CD4-positive, alpha-beta T cell treated with Interleukin-17A for 4 hours (primary cell): ENCODE data around the gene UBE2R2.
"Not testable (repeated sequence)": the region's sequence is repeated elsewhere in the genome, so short reads cannot be mapped to it uniquely, and the experiment has no call there.

Experiments
- DNase-seq: peaks from one replicate; pipeline ENCODE4 v3.0.0-alpha.2; 2020; ENCODE audit warnings: mixed read lengths

The UBE2R2 gene

GRCh38 chr9:33816327-33817252 is at the start of gene UBE2R2:
Gene UBE2R2 (plus strand): TSS chr9:33817160. CDS start chr9:33817758, 598 bp downstream.
- DNase-seq = peak; percentile 99

DNA sequence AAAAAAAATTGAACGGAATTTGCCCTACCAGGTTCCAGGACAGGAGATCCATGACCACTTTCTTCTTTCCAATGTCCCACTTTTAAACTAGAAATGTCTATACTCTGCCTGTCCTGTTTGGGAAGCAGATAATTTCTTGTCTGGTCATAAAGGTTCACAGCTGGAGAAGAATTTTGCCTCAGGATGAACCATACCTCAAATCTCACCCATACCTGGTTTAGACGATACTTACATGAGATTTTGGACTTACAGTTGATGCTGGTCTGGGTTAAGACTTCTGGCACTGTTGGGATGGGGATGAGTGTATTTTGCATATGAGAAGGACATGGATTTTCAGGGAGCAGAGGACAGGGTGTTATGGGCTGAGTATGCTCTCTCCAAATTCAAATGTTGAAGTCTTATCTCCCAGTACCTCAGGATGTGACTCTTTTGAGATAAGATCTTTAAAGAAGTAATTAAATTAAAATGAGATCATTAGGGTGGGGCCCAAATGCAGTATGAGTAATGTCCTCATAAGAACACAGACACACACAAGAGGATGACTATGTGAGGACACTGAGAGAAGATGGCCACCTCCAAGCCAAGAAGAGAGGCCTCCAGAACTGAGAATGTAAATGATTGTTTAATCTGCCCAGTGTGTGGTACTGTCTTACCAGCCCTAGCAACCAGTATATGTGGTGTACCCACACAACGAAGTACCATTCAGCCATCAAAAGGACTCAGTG is 46.6 kb upstream of the UBE2R2 start:
- not testable (repeated sequence) for DNase-seq

GRCh38 chr9:33773135-33773534 is 43.8 kb upstream of the UBE2R2 start:
- not testable (repeated sequence) for DNase-seq

- DNase-seq = not testable (repeated sequence)
Observed at GRCh38 chr9:33774074-33774659, 42.8 kb upstream of the UBE2R2 start.

- no peak for DNase-seq
Observed at GRCh38 chr9:33776578-33776977, 40.4 kb upstream of the UBE2R2 start.

GRCh38 chr9:33778700-33779351 is 38.1 kb upstream of the UBE2R2 start:
- peak; percentile 55 for DNase-seq

GRCh38 chr9:33780276-33780675 is 36.7 kb upstream of the UBE2R2 start:
- no peak for DNase-seq

DNA sequence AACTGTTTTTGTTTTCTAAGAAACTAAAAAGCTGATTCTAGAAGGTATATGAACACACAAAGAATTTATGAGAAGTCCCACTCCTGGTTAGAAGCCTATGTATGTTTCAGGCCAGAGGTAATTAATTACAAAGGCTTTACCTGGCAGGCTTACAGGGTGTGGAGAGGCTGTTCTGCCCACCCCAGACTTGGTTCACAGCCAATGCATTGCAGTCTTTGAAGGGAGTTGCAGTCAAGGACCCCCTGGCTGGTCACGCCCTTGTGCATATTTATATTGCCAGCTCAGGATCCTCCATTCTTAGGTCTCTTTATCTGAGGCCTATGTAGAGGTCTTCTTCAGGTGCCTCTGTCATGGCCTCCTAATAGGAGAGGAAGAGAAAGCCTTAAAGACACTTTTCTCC is 35.2 kb upstream of the UBE2R2 start:
- no peak for DNase-seq

- DNase-seq = no peak
Observed at GRCh38 chr9:33782395-33783152, 34.4 kb upstream of the UBE2R2 start.

GRCh38 chr9:33785914-33786313 is 31.0 kb upstream of the UBE2R2 start:
- no peak for DNase-seq

DNA sequence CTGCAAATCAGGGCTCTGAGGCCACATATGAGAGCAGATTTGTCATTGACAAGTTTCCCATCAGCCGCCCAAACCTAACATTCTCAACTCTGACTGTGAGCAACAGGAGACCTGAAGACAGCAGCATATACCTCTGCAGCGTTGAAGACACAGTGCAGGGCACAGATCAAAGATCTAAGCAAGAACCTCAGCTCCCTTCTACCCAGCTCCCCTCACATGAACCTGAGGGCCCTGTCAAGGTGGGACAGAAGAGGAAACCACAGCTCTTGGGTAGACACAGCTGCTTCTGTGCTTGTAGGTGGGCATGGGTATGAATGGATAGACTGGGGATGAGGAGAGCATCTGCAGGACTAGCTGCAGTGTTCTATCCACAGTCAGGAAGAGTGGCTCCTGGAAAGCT is 30.3 kb upstream of the UBE2R2 start:
- no peak for DNase-seq

GRCh38 chr9:33787839-33788238 is 29.1 kb upstream of the UBE2R2 start:
- DNase-seq = no peak

DNA sequence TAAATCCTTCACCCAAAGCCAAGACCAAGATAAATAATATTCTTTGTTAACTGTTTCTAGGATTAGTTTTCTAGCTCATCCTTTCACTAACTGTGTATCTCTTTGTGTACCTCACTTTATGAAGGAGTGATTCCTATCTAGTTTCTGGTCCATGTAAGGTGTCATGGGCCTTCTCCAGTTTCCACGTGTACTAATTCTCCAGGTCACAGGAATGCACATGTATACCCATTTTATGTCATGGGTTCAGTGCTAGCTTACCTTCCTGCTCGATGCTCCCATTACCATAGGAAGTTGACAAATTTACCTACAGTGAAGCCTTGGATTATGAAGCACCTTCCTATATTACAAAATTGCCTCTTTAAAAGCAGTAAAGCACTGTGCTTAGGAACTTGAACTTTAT is 27.5 kb upstream of the UBE2R2 start:
- DNase-seq = not testable (repeated sequence)

DNA sequence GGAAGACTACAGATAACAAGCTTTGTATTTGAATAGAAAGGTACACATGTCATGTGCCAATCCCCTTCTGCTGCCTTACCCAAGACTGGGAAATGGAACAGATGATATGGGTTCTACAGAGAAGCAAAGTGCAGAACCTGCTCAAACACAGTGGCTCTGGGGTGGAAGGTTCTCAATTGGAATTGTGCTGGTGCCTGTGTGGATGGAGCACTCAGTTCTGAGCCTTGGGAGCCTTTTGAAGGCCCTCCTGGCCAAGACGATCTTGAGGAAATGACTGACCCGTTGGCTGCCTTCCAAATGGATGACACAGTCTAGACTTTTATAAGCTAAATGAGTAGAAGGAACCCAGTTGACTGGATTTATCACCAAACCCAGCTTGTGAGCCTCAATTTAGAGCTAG is 25.8 kb upstream of the UBE2R2 start:
- no peak for DNase-seq

DNA sequence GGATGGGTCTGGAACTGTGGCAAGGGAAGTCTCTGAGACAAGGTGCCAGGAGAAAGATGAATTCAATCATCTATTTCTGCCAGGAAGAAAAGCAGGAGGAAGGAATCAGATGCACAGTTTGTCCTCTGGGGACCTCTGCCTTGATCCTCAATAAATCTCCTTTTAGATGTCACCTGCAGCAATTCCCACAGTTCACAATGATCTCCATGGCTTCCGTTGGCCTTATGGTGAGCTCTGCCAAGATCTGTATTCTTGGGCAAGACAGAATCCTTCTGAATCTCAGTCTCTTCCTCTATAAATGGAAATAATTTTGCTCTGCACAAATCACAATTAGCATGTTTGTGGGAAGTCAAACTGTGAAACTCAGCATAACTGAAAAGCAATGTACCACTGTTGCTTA is 23.5 kb upstream of the UBE2R2 start:
- DNase-seq = not testable (repeated sequence)

DNA sequence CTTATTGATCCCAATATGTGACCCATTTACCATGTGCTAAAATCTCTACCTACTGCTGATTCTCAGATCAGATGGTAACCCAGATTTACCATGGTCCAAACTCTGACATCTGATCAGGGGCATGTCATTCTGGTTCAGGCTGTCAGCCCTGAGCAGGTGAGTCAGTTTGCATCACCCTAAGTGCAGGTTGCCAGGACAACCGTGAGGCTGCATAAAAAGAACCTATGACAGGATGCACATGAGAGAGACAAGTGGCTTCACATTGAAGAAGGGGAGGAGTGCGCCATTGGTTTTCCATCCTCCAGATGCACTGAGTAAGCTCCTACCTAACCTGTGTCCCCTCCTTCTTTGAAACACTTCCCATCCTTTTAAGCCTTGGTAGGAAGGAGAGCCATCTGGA is 22.4 kb upstream of the UBE2R2 start:
- no peak for DNase-seq

- no peak for DNase-seq
Observed at GRCh38 chr9:33795281-33795680, 21.7 kb upstream of the UBE2R2 start, which contains the start of gene PRSS3. Gene PRSS3 (plus strand): TSS chr9:33795561. CDS start chr9:33795574, 13 bp downstream.

- no peak for DNase-seq
Observed at GRCh38 chr9:33795819-33796218, 21.1 kb upstream of the UBE2R2 start.

DNA sequence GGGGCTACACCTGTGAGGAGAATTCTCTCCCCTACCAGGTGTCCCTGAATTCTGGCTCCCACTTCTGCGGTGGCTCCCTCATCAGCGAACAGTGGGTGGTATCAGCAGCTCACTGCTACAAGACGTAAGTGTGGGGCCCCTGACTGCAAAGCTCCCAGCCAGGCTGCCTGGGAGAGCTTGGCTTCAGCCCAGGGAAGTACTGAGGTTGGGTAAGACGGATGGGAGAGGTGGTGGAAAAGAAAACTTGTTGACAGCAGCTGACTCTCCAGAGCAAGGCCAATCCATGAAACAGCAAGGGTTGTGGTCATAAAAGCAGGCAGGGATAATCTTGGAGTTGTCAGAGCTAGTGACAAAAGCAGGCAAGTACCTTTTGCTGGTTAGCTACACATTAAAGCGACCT is 20.3 kb upstream of the UBE2R2 start:
- DNase-seq = not testable (repeated sequence)

DNA sequence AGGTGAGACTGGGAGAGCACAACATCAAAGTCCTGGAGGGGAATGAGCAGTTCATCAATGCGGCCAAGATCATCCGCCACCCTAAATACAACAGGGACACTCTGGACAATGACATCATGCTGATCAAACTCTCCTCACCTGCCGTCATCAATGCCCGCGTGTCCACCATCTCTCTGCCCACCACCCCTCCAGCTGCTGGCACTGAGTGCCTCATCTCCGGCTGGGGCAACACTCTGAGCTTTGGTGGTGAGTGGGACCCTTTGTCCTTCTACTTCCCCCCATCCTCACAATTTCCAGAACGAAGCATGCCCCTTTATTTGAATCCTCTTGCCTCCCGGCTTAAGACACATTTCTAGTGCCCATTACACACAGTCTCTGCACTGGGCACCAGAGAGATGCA is 19.1 kb upstream of the UBE2R2 start:
- no peak for DNase-seq

- no peak for DNase-seq
Observed at GRCh38 chr9:33798545-33798944, 18.4 kb upstream of the UBE2R2 start.
